Panc1 (cell line): ENCODE measurements around the gene PPP6R2. TPM values are rescaled to one million over a fixed set of nuclear protein-coding genes. Genes with fewer than 3 reads are reported as not detected.

ENCODE experiments used
- ATAC-seq: fragments of 200-7000 bp; cut with Tn5 transposase; 2 replicates; pipeline ENCODE4 v1.9.1; 2020; ENCODE audit warnings: mild to moderate bottlenecking, moderate library complexity
- BruUV-seq: library from RNA; stranded (reverse); fragments of 400-500 nt; replicated peaks from 2 replicates; lab custom pipeline; 2021; lab: Mats Ljungman, UMichigan
- CTCF ChIA-PET: fragments of 300-600 bp; sonication (Branson Sonifier 250); formaldehyde crosslinking; loops from one replicate; lab custom pipeline; 2022; ENCODE audit warnings: antibody characterized with exemption; lab: Charles Lee
- POLR2A ChIA-PET: fragments of 300-600 bp; sonication (Branson Sonifier 250); formaldehyde crosslinking; loops from one replicate; lab custom pipeline; 2022; ENCODE audit warnings: antibody characterized with exemption; lab: Charles Lee
- DNase-seq: peaks from one replicate; pipeline ENCODE4 v3.0.0-alpha.2; 2010; ENCODE audit warnings: low read depth, low spot score
- H3K27ac ChIP-seq: 2 replicates; pipeline ENCODE4 v1.5.1; 2011; ENCODE audit warnings: mild to moderate bottlenecking, low read length, inconsistent platforms
- H3K27me3 ChIP-seq: fragments of 200-500 bp; sonication (Bioruptor generic); 2 replicates; pipeline ENCODE4 v1.6.0; 2014; ENCODE audit warnings: low read length, inconsistent platforms; ENCODE audit not compliant: control insufficient read depth, insufficient read depth
- H3K36me3 ChIP-seq: fragments of 200-500 bp; sonication (Bioruptor generic); 2 replicates; pipeline ENCODE4 v1.5.1; 2014; ENCODE audit warnings: inconsistent platforms, mild to moderate bottlenecking, low read length, moderate library complexity; ENCODE audit not compliant: control insufficient read depth, insufficient read depth
- H3K4me1 ChIP-seq: 2 replicates; pipeline ENCODE4 v1.5.1; 2011; ENCODE audit warnings: inconsistent platforms, mild to moderate bottlenecking, low read length, moderate library complexity; ENCODE audit not compliant: control insufficient read depth, insufficient read depth
- H3K4me3 ChIP-seq, 2 experiments: 2 replicates each; pipeline ENCODE4 v1.5.1; 2011 to 2012; ENCODE audit warnings: low read depth in 2 of 2, low read length in 2 of 2, mild to moderate bottlenecking in 2 of 2, inconsistent platforms in 1 of 2, moderate library complexity in 1 of 2
- H3K9me3 ChIP-seq: fragments of 200-500 bp; sonication (Bioruptor generic); 2 replicates; pipeline ENCODE4 v1.5.1; 2014; ENCODE audit warnings: low read depth, mild to moderate bottlenecking, inconsistent platforms, low read length, moderate library complexity; ENCODE audit not compliant: control insufficient read depth, insufficient read depth
- CTCF ChIP-seq: fragments of 450-650 bp; IDR thresholded peaks from 2 replicates; pipeline ENCODE4 v1.5.1; 2017; ENCODE audit warnings: mild to moderate bottlenecking
- POLR2AphosphoS5 ChIP-seq: IDR thresholded peaks from 2 replicates; pipeline ENCODE4 v1.6.1; 2012; ENCODE audit warnings: mild to moderate bottlenecking, low read depth, low read length, moderate library complexity
- REST ChIP-seq, 2 experiments: IDR thresholded peaks; 2 replicates each; pipeline ENCODE4 v1.6.1; 2011 to 2012; ENCODE audit warnings: low read depth in 2 of 2, control low read depth in 1 of 2, low read length in 1 of 2, mild to moderate bottlenecking in 1 of 2, moderate library complexity in 1 of 2; ENCODE audit not compliant: insufficient read depth in 1 of 2
- SIN3A ChIP-seq: IDR thresholded peaks from 2 replicates; pipeline ENCODE4 v1.6.1; 2012; ENCODE audit warnings: low read depth, mild to moderate bottlenecking, low read length, moderate library complexity, borderline replicate concordance; ENCODE audit not compliant: insufficient read depth
- TCF7L2 ChIP-seq: IDR thresholded peaks from 2 replicates; pipeline ENCODE4 v1.6.1; 2011; ENCODE audit warnings: mild to moderate bottlenecking, low read depth, low read length, inconsistent platforms
- in situ Hi-C: cut with HindIII; loops from 2 replicates; pipeline ENCODE4 v1.10.0; 2016; ENCODE audit warnings: low sequenced_read_pairs, low pct_unique_long_range_greater_than_20kb
- intact Hi-C: fragments of 100-400 bp; cut with micrococcal nuclease; formaldehyde crosslinking; loops from one replicate; pipeline ENCODE4 v1.10.0; 2022; ENCODE audit not compliant: unreplicated experiment
- total RNA-seq: library from RNA; stranded (reverse); gene quantifications from one replicate; pipeline ENCODE4 v1.2.1, GENCODE V29; 2021; ENCODE audit not compliant: unreplicated experiment

Gene PPP6R2
- total RNA-seq, 1 experiment from 2014 or later = 52.8 TPM

DNA sequence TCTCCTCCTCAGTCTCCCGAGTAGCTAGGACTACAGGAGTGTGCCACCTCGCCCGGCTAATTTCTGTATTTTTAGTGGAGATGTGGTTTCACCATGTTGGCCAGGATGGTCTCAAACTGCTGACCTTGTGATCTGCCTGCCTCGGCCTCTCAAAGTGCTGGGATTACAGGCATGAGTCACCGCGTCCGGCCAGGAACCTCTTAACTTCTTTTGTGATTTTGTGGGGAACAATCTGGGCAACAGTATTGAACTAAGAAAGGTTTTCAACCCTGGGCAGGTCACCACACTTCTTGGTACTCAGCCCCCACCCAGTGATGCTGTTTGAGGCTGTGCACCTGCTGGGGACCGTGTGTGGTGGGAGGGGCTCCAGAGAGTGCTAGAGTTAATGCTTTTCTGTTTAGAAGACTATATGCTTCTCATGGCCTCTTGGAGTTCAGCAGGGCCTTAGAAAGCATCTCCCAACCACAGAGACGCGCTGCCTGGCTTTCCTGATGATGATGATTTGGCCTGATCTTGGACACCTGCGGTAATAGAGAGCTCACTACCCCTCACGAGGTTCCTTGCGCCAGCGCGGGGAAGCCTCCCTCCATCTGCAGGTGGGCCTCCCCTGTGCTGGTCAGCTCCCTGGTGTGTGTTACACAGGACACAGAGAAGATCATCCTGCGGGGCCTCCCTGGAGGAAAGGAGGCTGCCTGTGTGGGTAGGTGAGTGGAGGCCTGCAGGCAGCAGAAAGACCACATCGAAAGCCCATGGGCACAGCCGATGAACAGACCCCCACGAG is 17.5 kb upstream of the PPP6R2 start:
- H3K27ac ChIP-seq = peak overlapping the region; percentile 54; the same call in 1 of the 2 replicates
- H3K4me3 ChIP-seq = peak overlapping the region; percentile 52 to 59
- DNase-seq (no peak), ATAC-seq (no peak)
- no peaks in the 10 kb centered on the region for H3K27me3 ChIP-seq
- BruUV-seq = no TSS peak
- TF ChIP-seq REST (IDR thresholded peaks at IDR 0.05; ENCODE audit: insufficient read depth in 1 of 2, low read depth in 2 of 2, low read length in 1 of 2) (no peak), TCF7L2 (no peak), CTCF (no peak), POLR2AphosphoS5 (no peak), SIN3A (no peak)
- ChIA-PET POLR2A (no interaction called here), CTCF (no interaction called here)
- no peaks in the 10 kb centered on the region for H3K9me3 ChIP-seq
- H3K36me3 ChIP-seq = no peaks in the 10 kb centered on the region
- intact Hi-C loops = no loop called here
- no peaks in the 10 kb centered on the region; the same call in 1 of the 2 replicates for H3K4me1 ChIP-seq
- in situ Hi-C loops = no loop called here

DNA sequence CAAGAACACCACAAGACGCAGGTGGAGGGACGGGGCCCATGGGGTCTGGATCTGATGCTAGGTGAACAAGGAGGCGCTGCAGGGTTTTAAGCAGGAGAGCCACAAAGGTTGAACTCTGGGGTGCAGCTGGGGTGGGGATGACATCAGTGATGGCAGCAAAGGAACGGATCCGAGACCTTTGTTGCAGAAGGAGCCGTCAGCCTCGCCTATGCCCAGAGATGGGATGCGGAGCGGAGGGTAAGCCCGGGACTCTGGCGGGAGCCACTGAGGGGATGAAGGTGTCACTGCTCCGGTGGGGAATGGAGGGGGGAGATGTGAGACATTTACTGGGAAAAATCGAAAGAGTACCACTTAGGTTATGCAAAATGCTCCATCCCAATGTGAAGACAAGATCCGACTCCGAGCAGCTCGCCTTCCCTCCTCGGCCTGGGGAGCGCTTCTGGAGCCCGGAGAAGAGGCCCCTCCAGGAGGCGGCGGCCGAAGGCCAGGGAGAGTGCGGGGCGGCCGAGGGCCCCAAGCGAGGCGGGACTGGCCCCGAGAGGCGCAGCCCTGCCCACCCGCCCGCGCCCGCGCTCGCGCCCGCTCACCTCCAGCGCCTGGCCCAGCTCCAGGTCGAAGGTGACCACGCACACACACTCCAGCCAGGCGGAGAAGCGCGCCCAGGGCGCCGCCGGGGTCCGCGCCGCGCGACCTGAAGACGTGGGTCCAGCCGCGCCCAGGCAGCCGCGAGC is 16.7 kb upstream of the PPP6R2 start:
- ATAC-seq (peak; percentile 65), DNase-seq (no peak)
- no peak for TF ChIP-seq SIN3A
- TF ChIP-seq POLR2AphosphoS5 = no peak
- TF ChIP-seq CTCF = no peak
- no peak for TF ChIP-seq REST (IDR thresholded peaks at IDR 0.05; ENCODE audit: insufficient read depth in 1 of 2, low read depth in 2 of 2, low read length in 1 of 2)
- TF ChIP-seq TCF7L2 = no peak
- ChIA-PET CTCF (interaction anchor here (0.5 kb wide), 1 partner anchor 54 kb away, joined by 3 read pairs; no protein-coding TSS in a partner anchor), POLR2A (no interaction called here)
- Histone ChIP-seq H3K36me3 (no peaks in the 10 kb centered on the region), H3K9me3 (no peaks in the 10 kb centered on the region), H3K4me1 (peaks cover 4% of the 10 kb centered on the region), H3K27me3 (no peaks in the 10 kb centered on the region), H3K4me3 (peak overlapping the region; percentile 52 to 59), H3K27ac (peak overlapping the region; percentile 54)
- in situ Hi-C loops = no loop called here
- intact Hi-C loops = no loop called here
- no TSS peak for BruUV-seq
